GM12878 (cell line): ENCODE measurements around the gene F13A1. TPM values are rescaled to one million over a fixed set of nuclear protein-coding genes. Genes with fewer than 3 reads are reported as not detected.
A peak's percentile ranks its signal among the peaks of the same experiment; 100 is the strongest.

Experiments used
- ASH2L ChIP-seq: fragments of 300-600, 200-600 bp; sonication (generic); IDR thresholded peaks from 2 replicates; pipeline ENCODE4 v1.6.1; 2017; ENCODE audit warnings: low read depth, mild to moderate bottlenecking, borderline replicate concordance
- BRCA1 ChIP-seq: IDR thresholded peaks from 2 replicates; pipeline ENCODE4 v1.6.1; 2011; ENCODE audit warnings: low read depth, low read length, improper control_type of control experiment
- CBX5 ChIP-seq: sonication (generic); IDR thresholded peaks from 2 replicates; pipeline ENCODE4 v1.6.1; 2016; ENCODE audit warnings: low read depth, moderate library complexity, mild to moderate bottlenecking, inconsistent platforms
- CHD2 ChIP-seq: IDR thresholded peaks from 2 replicates; pipeline ENCODE4 v1.6.1; 2011; ENCODE audit warnings: low read depth, low read length, improper control_type of control experiment, borderline replicate concordance
- EED ChIP-seq: sonication (generic); IDR thresholded peaks from 2 replicates; pipeline ENCODE4 v1.6.1; 2016; ENCODE audit warnings: antibody characterized with exemption, low read depth
- EP300 ChIP-seq, 2 experiments: fragments of 150-350 bp in 1 of 2; IDR thresholded peaks; 2 replicates each; pipeline ENCODE4 v1.6.1; 2011 to 2012; ENCODE audit warnings: low read depth in 2 of 2, low read length in 2 of 2, borderline replicate concordance in 1 of 2, improper control_type of control experiment in 1 of 2, inconsistent platforms in 1 of 2; ENCODE audit not compliant: control insufficient read depth in 1 of 2
- GABPA ChIP-seq: IDR thresholded peaks from 2 replicates; pipeline ENCODE4 v1.6.1; 2014; ENCODE audit warnings: antibody characterized with exemption, low read depth, mild to moderate bottlenecking, inconsistent platforms
- HDAC2 ChIP-seq: fragments of 200-600 bp; sonication (generic); IDR thresholded peaks from 2 replicates; pipeline ENCODE4 v1.6.1; 2017
- IRF5 ChIP-seq: fragments of 450-650 bp; IDR thresholded peaks from 2 replicates; pipeline ENCODE4 v1.6.1; 2017; ENCODE audit warnings: borderline replicate concordance
- LARP7 ChIP-seq: fragments of 450-650 bp; IDR thresholded peaks from 2 replicates; pipeline ENCODE4 v1.6.1; 2017; ENCODE audit warnings: mild to moderate bottlenecking
- MEF2B ChIP-seq: fragments of 450-650 bp; IDR thresholded peaks from 2 replicates; pipeline ENCODE4 v1.6.1; 2018; ENCODE audit warnings: mild to moderate bottlenecking, moderate library complexity; ENCODE audit not compliant: partially characterized antibody, poor library complexity, severe bottlenecking
- MTA2 ChIP-seq: fragments of 450-650 bp; IDR thresholded peaks from 2 replicates; pipeline ENCODE4 v1.6.1; 2016; ENCODE audit warnings: low read depth, mild to moderate bottlenecking, moderate library complexity
- NFXL1 ChIP-seq: fragments of 450-650 bp; IDR thresholded peaks from 2 replicates; pipeline ENCODE4 v1.6.1; 2017; ENCODE audit warnings: antibody characterized with exemption, mild to moderate bottlenecking, borderline replicate concordance
- NFYA ChIP-seq: IDR thresholded peaks from 2 replicates; pipeline ENCODE4 v1.6.1; 2011; ENCODE audit warnings: low read depth, mild to moderate bottlenecking, low read length, improper control_type of control experiment, borderline replicate concordance
- NR2F1 ChIP-seq: fragments of 450-650 bp; conservative IDR thresholded peaks from 2 replicates; pipeline ENCODE4 v1.6.1; 2017; ENCODE audit warnings: mild to moderate bottlenecking
- RFX5 ChIP-seq: IDR thresholded peaks from 2 replicates; pipeline ENCODE4 v1.6.1; 2011; ENCODE audit warnings: low read depth, low read length, improper control_type of control experiment
- SP1 ChIP-seq: IDR thresholded peaks from one replicate; pipeline ENCODE4 v1.6.1; 2011; ENCODE audit warnings: low read depth, low read length
- SRF ChIP-seq, 2 experiments: IDR thresholded peaks; 2 replicates each; pipeline ENCODE4 v1.6.1; 2011; ENCODE audit warnings: low read depth in 2 of 2, low read length in 2 of 2, mild to moderate bottlenecking in 1 of 2, moderate library complexity in 1 of 2
- TCF3 ChIP-seq: IDR thresholded peaks from 2 replicates; pipeline ENCODE4 v1.6.1; 2012; ENCODE audit warnings: low read depth, mild to moderate bottlenecking, low read length, borderline replicate concordance; ENCODE audit not compliant: insufficient read depth
- ZBED1 ChIP-seq: IDR thresholded peaks from 2 replicates; pipeline ENCODE4 v1.6.1; 2016; ENCODE audit warnings: borderline replicate concordance
- ZBTB11 ChIP-seq: fragments of 450-650 bp; formaldehyde crosslinking; IDR thresholded peaks from 2 replicates; pipeline ENCODE4 v1.5.0; 2022; ENCODE audit warnings: mild to moderate bottlenecking, missing genetic modification characterization
- ZNF207 ChIP-seq: fragments of 450-650 bp; IDR thresholded peaks from 2 replicates; pipeline ENCODE4 v1.6.1; 2014; ENCODE audit warnings: antibody characterized with exemption, mild to moderate bottlenecking, borderline replicate concordance
- ZNF592 ChIP-seq: fragments of 450-650 bp; IDR thresholded peaks from 2 replicates; pipeline ENCODE4 v1.6.1; 2017; ENCODE audit warnings: mild to moderate bottlenecking, moderate library complexity
- polyA plus RNA-seq, 11 experiments: library from polyadenylated mRNA; depleted of rRNA in 4 of 11; unstranded in 6 of 11; stranded (reverse) in 5 of 11; fragments of >200 nt; fragmentation: Nextera tagmentation in 4 of 11; fragmentation: Illumina TruSeq in 1 of 11; extraction: Ambion mirVana in 4 of 11; extraction: Trizol in 1 of 11; gene quantifications; 1 replicate in 1 of 11; 2 replicates in 10 of 11; pipeline versions ENCODE4 v1.2.1 to v1.2.3, GENCODE V29; 2011 to 2016; ENCODE audit warnings: inconsistent platforms in 2 of 11, missing spikeins in 2 of 11, low read depth in 1 of 11
- total RNA-seq, 4 experiments: library from RNA; depleted of rRNA in 3 of 4; stranded (reverse); fragments of >200 nt in 3 of 4; fragmentation: Illumina TruSeq in 1 of 4; extraction: Trizol in 1 of 4; gene quantifications; 2 replicates each; pipeline versions ENCODE4 v1.2.1 to v1.2.3, GENCODE V29; 2013 to 2021

The F13A1 gene
- total and polyA plus RNA-seq, 10 of the 15 experiments (the other 5 are each of a cell fraction or from before 2014, with no cell fraction given) = 0.48 to 1.8 (median 1.0) TPM

GRCh38 chr6:6323352-6323751 lies 2.9 kb upstream of the F13A1 start (continued):
- peak; percentile 72 for TF ChIP-seq MTA2
- TF ChIP-seq SRF (IDR thresholded peaks at IDR 0.05; ENCODE audit: low read depth in 2 of 2, low read length in 2 of 2) = no peak
- no peak for TF ChIP-seq NFYA
- peak; percentile 49; the same call in 1 of the 2 replicates for TF ChIP-seq NR2F1
- no peak for TF ChIP-seq BRCA1
- no peak for TF ChIP-seq EED
- no peak for TF ChIP-seq ZNF592
- no peak for TF ChIP-seq CBX5
- no peak for TF ChIP-seq NFXL1
- TF ChIP-seq HDAC2 = no peak
- TF ChIP-seq GABPA = no peak
- no peak for TF ChIP-seq ZNF207
- TF ChIP-seq MEF2B = peak; percentile 68
- no peak for TF ChIP-seq ZBTB11 (CRISPR knock-in tag)
- no peak for TF ChIP-seq ASH2L
- TF ChIP-seq LARP7 = no peak
- no peak for TF ChIP-seq IRF5
- TF ChIP-seq ZBED1 = no peak
- 0 out of 4 replicates have a peak, but pooled peaks of 1 of the 2 experiments have one; percentile 26 for TF ChIP-seq EP300 (IDR thresholded peaks at IDR 0.05; ENCODE audit: borderline replicate concordance in 1 of 2, control insufficient read depth in 1 of 2, low read depth in 2 of 2, low read length in 2 of 2)
- no peak for TF ChIP-seq TCF3
- TF ChIP-seq CHD2 = no peak
- TF ChIP-seq SP1 = no peak
- TF ChIP-seq RFX5 = no peak
- TF ChIP-seq, all 136 proteins: peak for 7
